WTC11 (cell line): ENCODE results near the gene SELENOI. TPM values are rescaled to one million over a fixed set of nuclear protein-coding genes. Genes with fewer than 3 reads are reported as not detected.
A peak's percentile ranks its signal among the peaks of the same experiment; 100 is the strongest.

Experiments used
- ATAC-seq: fragments of 200-7000 bp; cut with Tn5 transposase; 2 replicates; pipeline ENCODE4 v1.10.0; 2021; ENCODE audit warnings: mild to moderate bottlenecking, moderate library complexity
- CTCF ChIA-PET: fragments of 300-600 bp; sonication (Branson Sonifier 250); formaldehyde crosslinking; loops from one replicate; lab custom pipeline; 2021; ENCODE audit warnings: antibody characterized with exemption; lab: Charles Lee
- POLR2A ChIA-PET: fragments of 350-600 bp; sonication (Branson Sonifier 250); formaldehyde crosslinking; loops from one replicate; lab custom pipeline; 2021; ENCODE audit warnings: antibody characterized with exemption; lab: Charles Lee
- DNase-seq: peaks from one replicate; pipeline ENCODE4 v3.0.0; 2021; ENCODE audit warnings: low spot score
- H3K27ac Mint-ChIP-seq: 2 replicates; pipeline ENCODE4 v1.8.0; 2021; ENCODE audit warnings: mixed read lengths
- H3K27me3 Mint-ChIP-seq: 2 replicates; pipeline ENCODE4 v1.8.0; 2021; ENCODE audit warnings: low read depth, mild to moderate bottlenecking, moderate library complexity, mixed read lengths
- H3K36me3 Mint-ChIP-seq: 2 replicates; pipeline ENCODE4 v1.8.0; 2021; ENCODE audit warnings: mixed read lengths
- H3K4me1 Mint-ChIP-seq: 2 replicates; pipeline ENCODE4 v1.8.0; 2022; ENCODE audit warnings: mixed read lengths
- H3K4me3 Mint-ChIP-seq: 2 replicates; pipeline ENCODE4 v1.8.0; 2021; ENCODE audit warnings: mild to moderate bottlenecking, moderate library complexity, mixed read lengths
- H3K9me3 Mint-ChIP-seq: 2 replicates; pipeline ENCODE4 v1.8.0; 2021; ENCODE audit warnings: mixed read lengths
- AFF4 ChIP-seq: sonication (generic); formaldehyde crosslinking; IDR thresholded peaks from 2 replicates; pipeline ENCODE4 v1.8.1; 2023; ENCODE audit warnings: mild to moderate bottlenecking, missing genetic modification reagents, borderline replicate concordance
- ARID4B ChIP-seq: sonication (generic); formaldehyde crosslinking; IDR thresholded peaks from 2 replicates; pipeline ENCODE4 v1.8.0; 2023; ENCODE audit warnings: missing genetic modification reagents, mild to moderate bottlenecking, borderline replicate concordance
- ATF1 ChIP-seq: sonication (generic); formaldehyde crosslinking; IDR thresholded peaks from 2 replicates; pipeline ENCODE4 v1.8.1; 2023; ENCODE audit warnings: mild to moderate bottlenecking, moderate library complexity, missing genetic modification reagents
- ATF2 ChIP-seq: sonication (generic); formaldehyde crosslinking; IDR thresholded peaks from 2 replicates; pipeline ENCODE4 v1.8.1; 2022; ENCODE audit warnings: low read depth, missing genetic modification reagents, borderline replicate concordance
- E2F1 ChIP-seq: sonication (generic); formaldehyde crosslinking; IDR thresholded peaks from 2 replicates; pipeline ENCODE4 v1.8.0; 2022; ENCODE audit warnings: mild to moderate bottlenecking, missing genetic modification reagents
- ELF4 ChIP-seq: sonication (generic); formaldehyde crosslinking; IDR thresholded peaks from 2 replicates; pipeline ENCODE4 v1.8.1; 2022; ENCODE audit warnings: low read depth, mild to moderate bottlenecking, moderate library complexity, missing genetic modification reagents
- ETV6 ChIP-seq: sonication (generic); formaldehyde crosslinking; IDR thresholded peaks from 2 replicates; pipeline ENCODE4 v1.8.1; 2022; ENCODE audit warnings: mild to moderate bottlenecking, missing genetic modification reagents
- MYBL2 ChIP-seq: sonication (generic); formaldehyde crosslinking; IDR thresholded peaks from 2 replicates; pipeline ENCODE4 v1.8.1; 2023; ENCODE audit warnings: mild to moderate bottlenecking, moderate library complexity, missing genetic modification reagents
- NR1H2 ChIP-seq: sonication (generic); formaldehyde crosslinking; IDR thresholded peaks from 2 replicates; pipeline ENCODE4 v1.9.0; 2021; ENCODE audit warnings: mild to moderate bottlenecking, moderate library complexity, missing genetic modification reagents
- SMAD4 ChIP-seq: sonication (generic); formaldehyde crosslinking; IDR thresholded peaks from 2 replicates; pipeline ENCODE4 v1.8.0; 2022; ENCODE audit warnings: mild to moderate bottlenecking, missing genetic modification reagents
- USF1 ChIP-seq: sonication (generic); formaldehyde crosslinking; IDR thresholded peaks from 2 replicates; pipeline ENCODE4 v1.8.0; 2022; ENCODE audit warnings: mild to moderate bottlenecking, missing genetic modification reagents
- ZBTB21 ChIP-seq: sonication (generic); formaldehyde crosslinking; IDR thresholded peaks from 2 replicates; pipeline ENCODE4 v1.8.1; 2023; ENCODE audit warnings: mild to moderate bottlenecking, missing genetic modification reagents, borderline replicate concordance
- ZNF138 ChIP-seq: sonication (generic); formaldehyde crosslinking; conservative IDR thresholded peaks from 2 replicates; pipeline ENCODE4 v1.8.1; 2022; ENCODE audit warnings: mild to moderate bottlenecking, moderate library complexity, missing genetic modification reagents
- ZNF232 ChIP-seq: sonication (generic); formaldehyde crosslinking; IDR thresholded peaks from 2 replicates; pipeline ENCODE4 v1.8.0; 2022; ENCODE audit warnings: mild to moderate bottlenecking, missing genetic modification reagents
- ZNF317 ChIP-seq: sonication (generic); formaldehyde crosslinking; IDR thresholded peaks from 2 replicates; pipeline ENCODE4 v1.8.1; 2023; ENCODE audit warnings: low read depth, mild to moderate bottlenecking, moderate library complexity, missing genetic modification reagents, borderline replicate concordance
- ZNF423 ChIP-seq: fragments of 250-450 bp; sonication (Bioruptor Pico); IDR thresholded peaks from 2 replicates; pipeline ENCODE4 v2.1.2; 2022; ENCODE audit warnings: mild to moderate bottlenecking, moderate library complexity
- ZNF671 ChIP-seq: fragments of 250-450 bp; sonication (Bioruptor Pico); IDR thresholded peaks from 2 replicates; pipeline ENCODE4 v1.8.0; 2021; ENCODE audit warnings: mild to moderate bottlenecking
- total RNA-seq: library from RNA; stranded (reverse); gene quantifications from 3 replicates; pipeline ENCODE4 v1.2.3, GENCODE V29; 2021

Gene SELENOI
- total RNA-seq, 1 experiment from 2014 or later, result 53.1 TPM

DNA sequence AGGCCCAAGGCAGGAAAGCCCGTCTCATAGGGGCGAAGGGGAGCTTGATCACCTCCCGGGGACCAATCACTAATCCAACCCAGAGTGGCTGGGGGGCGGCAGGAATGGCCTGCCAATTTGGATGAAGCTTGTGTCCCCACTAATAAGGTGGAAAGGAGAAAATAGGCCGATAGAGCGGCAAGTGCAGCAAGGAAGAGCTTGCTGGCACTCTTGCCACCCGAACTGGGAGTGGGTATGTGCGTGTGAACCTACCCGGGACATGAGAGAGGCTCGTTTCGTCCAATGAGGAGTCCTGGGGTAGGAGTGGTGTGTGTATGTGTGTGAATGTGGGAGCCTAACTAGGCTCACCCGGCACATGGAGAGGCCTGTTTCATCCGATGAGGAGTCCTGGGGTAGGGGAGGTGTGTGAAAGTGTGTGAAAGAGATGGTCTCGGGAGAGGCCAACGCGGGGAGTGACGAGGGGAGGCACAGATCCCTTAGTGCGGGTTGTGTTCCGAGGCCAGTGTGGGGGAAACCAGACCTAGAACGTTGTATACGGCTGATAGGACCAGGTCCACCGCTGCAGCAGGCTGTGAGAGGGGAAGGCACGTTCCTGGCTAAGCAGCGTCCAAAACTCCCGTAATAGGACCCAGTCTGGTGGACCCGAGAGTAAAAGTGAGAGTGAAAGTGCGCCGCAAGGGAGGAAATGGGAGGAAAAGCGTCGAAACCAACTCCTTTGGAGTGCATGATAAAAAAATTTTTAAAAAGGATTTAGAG lies 47.1 kb upstream of the SELENOI start (continued):
- no peak for TF ChIP-seq ARID4B (CRISPR knock-in tag)

DNA sequence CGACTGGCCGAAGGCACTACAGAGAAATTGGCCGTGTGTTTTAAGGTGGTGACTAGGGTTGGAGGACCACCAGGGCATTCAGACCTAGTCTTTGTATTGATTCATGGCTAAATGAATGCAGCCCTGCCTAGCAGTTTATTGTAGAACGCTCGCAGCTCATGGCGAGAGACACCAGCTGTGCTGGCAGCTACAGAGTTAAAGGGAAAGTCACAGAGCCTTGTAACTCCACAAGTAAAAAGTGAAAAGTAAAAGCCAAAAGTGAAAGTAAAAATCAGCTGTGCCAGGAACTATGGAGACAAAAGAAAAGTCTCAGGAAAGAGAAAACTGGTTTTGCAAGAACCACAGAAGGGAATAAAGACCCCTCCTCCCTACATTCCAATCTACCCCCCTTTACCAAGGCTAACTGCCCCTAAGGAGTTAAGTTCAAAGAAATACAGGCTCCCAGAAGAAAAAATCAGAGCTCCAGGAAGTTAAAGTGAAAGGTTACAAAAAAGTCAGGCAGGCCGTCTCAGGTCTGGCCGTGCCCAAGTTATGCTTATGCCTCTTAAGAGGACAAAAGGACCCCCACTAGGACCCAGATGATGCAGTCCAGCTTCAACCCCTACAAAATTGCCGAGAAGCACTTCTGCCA lies 46.4 kb upstream of the SELENOI start:
- TF ChIP-seq ZNF423 (CRISPR knock-in tag) (no peak), USF1 (CRISPR knock-in tag) (no peak), ETV6 (CRISPR knock-in tag) (no peak), ZNF317 (CRISPR knock-in tag) (no peak), SMAD4 (CRISPR knock-in tag) (no peak), ZNF232 (no peak)
- Mint-ChIP-seq H3K4me1 (no peaks in the 10 kb centered on the region), H3K4me3 (no peak overlapping the region), H3K27me3 (no peaks in the 10 kb centered on the region), H3K36me3 (peaks cover 5% of the 10 kb centered on the region; the same call in 1 of the 2 replicates), H3K27ac (no peak overlapping the region), H3K9me3 (peaks cover 3% of the 10 kb centered on the region; the same call in 1 of the 2 replicates)
- ChIA-PET POLR2A (interaction anchor here (0.6 to 3.6 kb wide), 4 partner anchors 17 to 168 kb away, joined by 3 to 27 read pairs (median 4); partner anchors contain the start of genes HADHA, HADHB and SELENOI), CTCF (interaction anchor here (0.7 to 1.5 kb wide), 7 partner anchors 12 to 203 kb away, joined by 3 to 6 read pairs (median 3); partner anchors contain the start of genes HADHA and HADHB)
- DNase-seq (no peak), ATAC-seq (peak; percentile 44)

GRCh38 chr2:26300234-26300925 lies 45.6 kb upstream of the SELENOI start:
- Mint-ChIP-seq H3K36me3 (peaks cover 5% of the 10 kb centered on the region; the same call in 1 of the 2 replicates), H3K4me1 (peaks cover under 1% of the 10 kb centered on the region), H3K4me3 (no peak overlapping the region), H3K27me3 (no peaks in the 10 kb centered on the region), H3K27ac (no peak overlapping the region), H3K9me3 (no peaks in the 10 kb centered on the region)
- CTCF ChIA-PET, result interaction anchor here (0.8 to 1.5 kb wide), 5 partner anchors 12 to 202 kb away, joined by 3 to 6 read pairs (median 3); partner anchors contain the start of genes HADHA and HADHB
- no peak for DNase-seq
- no peak for ATAC-seq
- POLR2A ChIA-PET, result interaction anchor here (0.5 to 3.6 kb wide), 5 partner anchors 17 to 169 kb away, joined by 3 to 27 read pairs (median 4); partner anchors contain the start of genes HADHA, HADHB and SELENOI
- no peak for TF ChIP-seq ZBTB21 (CRISPR knock-in tag)
- TF ChIP-seq AFF4 (CRISPR knock-in tag), result no peak
- no peak for TF ChIP-seq ELF4 (CRISPR knock-in tag)
- no peak for TF ChIP-seq MYBL2 (CRISPR knock-in tag)
- no peak for TF ChIP-seq ZNF671 (CRISPR knock-in tag)
- no peak for TF ChIP-seq E2F1 (CRISPR knock-in tag)
- TF ChIP-seq ATF2 (CRISPR knock-in tag), result no peak
- no peak for TF ChIP-seq ATF1 (CRISPR knock-in tag)
- TF ChIP-seq ZNF138, result no peak
- no peak for TF ChIP-seq NR1H2 (CRISPR knock-in tag)
